PFSK-1 (cell line): ENCODE results near the gene SEMA4G. TPM values are rescaled to one million over a fixed set of nuclear protein-coding genes. Genes with fewer than 3 reads are reported as not detected.

Source experiments
- FOXP2 ChIP-seq: optimal IDR thresholded peaks from 2 replicates; pipeline ENCODE3; 2011; ENCODE audit warnings: borderline replicate concordance, control low read depth, inconsistent platforms; ENCODE audit not compliant: insufficient read depth; ENCODE audit errors: extremely low read length, extremely low read depth
- POLR2AphosphoS5 ChIP-seq: IDR thresholded peaks from 2 replicates; pipeline ENCODE4 v1.6.1; 2012; ENCODE audit warnings: low read depth, mild to moderate bottlenecking, control low read depth, low read length, moderate library complexity
- REST ChIP-seq, 2 experiments: IDR thresholded peaks; 2 replicates each; pipeline versions ENCODE4 v1.6.1 to v1.8.0; 2011 to 2012; ENCODE audit warnings: low read depth in 2 of 2, low read length in 2 of 2, control low read depth in 1 of 2, inconsistent platforms in 1 of 2, mild to moderate bottlenecking in 1 of 2, moderate library complexity in 1 of 2; ENCODE audit not compliant: insufficient read depth in 1 of 2
- SIN3A ChIP-seq: IDR thresholded peaks from 2 replicates; pipeline ENCODE4 v1.6.1; 2012; ENCODE audit warnings: mild to moderate bottlenecking, low read length, moderate library complexity, borderline replicate concordance; ENCODE audit not compliant: insufficient read depth
- TAF1 ChIP-seq: IDR thresholded peaks from 2 replicates; pipeline ENCODE4 v1.6.1; 2012; ENCODE audit warnings: low read length, control low read depth, borderline replicate concordance; ENCODE audit not compliant: insufficient read depth
- polyA plus RNA-seq: library from polyadenylated mRNA; unstranded; fragments of >200 nt; gene quantifications from one replicate; pipeline ENCODE4 v1.2.1, GENCODE V29; 2012; ENCODE audit warnings: low read depth, missing spikeins; ENCODE audit not compliant: insufficient read length

SEMA4G gene
- polyA plus RNA-seq, result 10.4 TPM

GRCh38 chr10:100969187-100970075, at the start of gene SEMA4G:
Gene SEMA4G, plus strand, starts transcription at chr10:100969504. Its CDS starts 3,409 bp downstream, at chr10:100972913.
- TF ChIP-seq REST (IDR thresholded peaks at IDR 0.05; ENCODE audit: insufficient read depth in 1 of 2, low read depth in 2 of 2, low read length in 2 of 2) (no peak), FOXP2 (no peak), POLR2AphosphoS5 (no peak), SIN3A (no peak), TAF1 (no peak)

- TF ChIP-seq REST (IDR thresholded peaks at IDR 0.05; ENCODE audit: insufficient read depth in 1 of 2, low read depth in 2 of 2, low read length in 2 of 2) (no peak), TAF1 (no peak)
Measured at GRCh38 chr10:100923580-100923979, 45.7 kb upstream of the SEMA4G start.

GRCh38 chr10:100927266-100927665, 42.0 kb upstream of the SEMA4G start:
- no peak for TF ChIP-seq POLR2AphosphoS5
- no peak for TF ChIP-seq REST (IDR thresholded peaks at IDR 0.05; ENCODE audit: insufficient read depth in 1 of 2, low read depth in 2 of 2, low read length in 2 of 2)
- no peak for TF ChIP-seq TAF1
- no peak for TF ChIP-seq SIN3A
- TF ChIP-seq FOXP2, result no peak

DNA sequence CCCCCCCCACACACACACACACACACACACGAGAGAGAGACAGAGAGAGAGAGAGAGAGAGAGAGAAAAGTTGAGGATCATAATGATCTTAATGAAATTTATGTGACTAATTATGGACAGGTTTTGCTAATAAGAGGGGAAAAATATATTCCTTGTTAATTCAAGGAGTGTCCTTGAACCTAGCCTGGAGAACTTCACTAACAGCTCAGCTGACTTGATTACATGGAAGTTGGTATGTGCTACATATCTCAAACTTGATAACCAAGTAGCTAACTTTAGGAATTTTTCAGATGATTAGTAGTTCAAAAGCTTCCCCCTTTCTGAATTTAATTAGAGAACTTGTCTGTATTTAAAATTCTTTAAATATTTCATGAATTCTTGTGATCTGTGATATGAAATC, 41.3 kb upstream of the SEMA4G start:
- TF ChIP-seq FOXP2 (no peak), REST (IDR thresholded peaks at IDR 0.05; ENCODE audit: insufficient read depth in 1 of 2, low read depth in 2 of 2, low read length in 2 of 2) (no peak), POLR2AphosphoS5 (no peak)
